Sigmoid colon (tissue), 7 donors: ENCODE data around the gene GOLGA6C. TPM values are rescaled to one million over a fixed set of nuclear protein-coding genes. Genes with fewer than 3 reads are reported as not detected.
"Not testable (repeated sequence)": the region's sequence is repeated elsewhere in the genome, so short reads cannot be mapped to it uniquely, and the experiment has no call there.

ENCODE experiments used
- DNase-seq: peaks from one replicate; pipeline ENCODE4 v3.0.0-alpha.2; 2019
- H3K27ac ChIP-seq, 4 donors: fragments of 200-600 bp; sonication (generic); one replicate each; pipeline ENCODE4 v1.5.1; 2016 to 2019; ENCODE audit warnings: mild to moderate bottlenecking in 1 of 4
- H3K27me3 ChIP-seq, 3 donors: fragments of 200-600 bp; sonication (generic); one replicate each; pipeline ENCODE4 v1.5.1; 2019; ENCODE audit warnings: mild to moderate bottlenecking in 1 of 3
- H3K36me3 ChIP-seq, 4 donors: fragments of 200-600 bp; sonication (generic); one replicate each; pipeline ENCODE4 v1.5.1; 2016 to 2019
- H3K4me1 ChIP-seq, 4 donors: fragments of 200-600 bp; sonication (generic); one replicate each; pipeline ENCODE4 v1.5.1; 2017 to 2019
- H3K4me3 ChIP-seq, 4 donors: fragments of 200-600 bp; sonication (generic); one replicate each; pipeline ENCODE4 v1.5.1; 2017 to 2019; ENCODE audit warnings: mild to moderate bottlenecking in 2 of 4, moderate library complexity in 1 of 4
- H3K9me3 ChIP-seq, 4 donors: fragments of 200-600 bp in 3 of 4; sonication (generic) in 3 of 4; one replicate each; pipeline versions ENCODE4 v1.5.1 to v1.6.1; 2013 to 2019
- EP300 ChIP-seq, 4 donors: sonication (generic); formaldehyde crosslinking; IDR thresholded peaks; one replicate each; pipeline ENCODE4 v1.6.1; 2017; ENCODE audit warnings: antibody characterized with exemption in 4 of 4
- POLR2A ChIP-seq, 2 donors: fragments of 450-650 bp; IDR thresholded peaks; one replicate each; pipeline ENCODE4 v1.6.1; 2016; ENCODE audit warnings: antibody characterized with exemption in 2 of 2, mild to moderate bottlenecking in 2 of 2, moderate library complexity in 2 of 2
- POLR2AphosphoS5 ChIP-seq, 4 donors: sonication (generic); formaldehyde crosslinking; IDR thresholded peaks; one replicate each; pipeline ENCODE4 v1.6.1; 2017; ENCODE audit warnings: antibody characterized with exemption in 4 of 4
- WGBS, 2 donors: extraction: QIAGEN DNeasy Blood & Tissue Kit; methylation state at CpG; one replicate each; pipeline ENCODE4 v1.1.7; 2013; 5-methylcytosine and 5-hydroxymethylcytosine counted together
- intact Hi-C: fragments of 100-400 bp; cut with DNase I; formaldehyde crosslinking; loops from one replicate; pipeline ENCODE4 v1.15.1; 2023
- polyA plus RNA-seq, 3 donors: library from polyadenylated mRNA; stranded (reverse); fragments of 200-250 nt; gene quantifications; one replicate each; pipeline ENCODE4 v1.2.3, GENCODE V29; 2013
- total RNA-seq, 4 donors: library from RNA; depleted of rRNA; stranded (reverse); fragments of >200 nt; gene quantifications; one replicate each; pipeline ENCODE4 v1.1.0, GENCODE V29; 2016
- TF ChIP-seq, protein P1 (sequence below), 4 experiments: fragments of 450-650 bp in 3 of 4; fragments of 200-600 bp in 1 of 4; IDR thresholded peaks; one replicate each; pipeline ENCODE4 v1.5.1; 2016 to 2019; ENCODE audit warnings: antibody characterized with exemption in 4 of 4, mild to moderate bottlenecking in 3 of 4, moderate library complexity in 2 of 4
- donor health status: healthy with polysubstance abuse.
- donor health status: Bipolar disorder and iron deficiency.
- donor health status: healthy.

The GOLGA6C gene
- total and polyA plus RNA-seq, 7 donors, result 0.33 TPM; not detected in 6

DNA sequence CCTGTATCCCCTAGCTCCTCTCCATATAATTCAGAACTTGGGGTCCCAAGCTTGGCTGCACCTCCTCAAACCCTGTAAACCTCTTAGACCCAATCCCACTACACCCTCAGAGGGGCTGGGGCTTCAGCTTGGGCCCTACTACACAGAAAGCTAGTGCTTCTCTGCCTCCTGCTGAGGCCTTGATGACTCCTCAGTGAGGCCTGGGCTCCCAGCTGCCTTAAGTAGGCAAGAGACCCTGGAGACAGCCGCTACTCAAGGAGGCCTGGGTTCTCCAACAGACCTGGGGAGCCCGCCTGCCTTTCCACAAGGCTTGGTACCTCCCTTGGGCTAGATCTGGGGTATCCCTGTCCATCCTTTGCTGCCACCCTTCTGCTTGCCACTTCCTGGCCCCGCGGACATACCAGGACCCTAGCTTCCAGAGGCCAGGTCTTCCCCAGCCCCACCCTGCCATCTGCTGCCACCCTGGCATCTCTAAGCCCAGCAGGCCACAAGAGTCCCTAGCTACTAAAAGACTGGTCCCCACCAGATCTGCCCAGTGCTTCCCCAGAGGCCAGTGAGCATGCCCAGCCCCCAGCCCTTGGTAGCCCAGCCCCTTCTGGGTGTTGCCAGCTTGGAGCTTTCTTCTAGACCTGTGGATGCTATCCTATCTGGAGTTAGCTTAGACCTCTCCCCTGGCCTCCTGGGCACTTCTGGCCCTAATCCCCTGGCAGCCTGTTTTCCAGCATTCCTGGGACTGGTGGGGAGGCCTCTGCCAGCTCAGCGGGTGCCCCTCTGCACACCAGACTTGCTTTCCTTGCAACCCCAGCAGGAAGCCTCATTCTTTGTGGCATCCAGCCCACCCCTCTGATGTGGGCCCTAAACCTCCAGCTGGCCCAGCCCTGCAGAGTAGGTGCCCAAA is 42.8 kb upstream of the GOLGA6C start:
- peaks cover 13 to 38% (median 22%) of the 10 kb centered on the region in 4 donors for H3K36me3 ChIP-seq

DNA sequence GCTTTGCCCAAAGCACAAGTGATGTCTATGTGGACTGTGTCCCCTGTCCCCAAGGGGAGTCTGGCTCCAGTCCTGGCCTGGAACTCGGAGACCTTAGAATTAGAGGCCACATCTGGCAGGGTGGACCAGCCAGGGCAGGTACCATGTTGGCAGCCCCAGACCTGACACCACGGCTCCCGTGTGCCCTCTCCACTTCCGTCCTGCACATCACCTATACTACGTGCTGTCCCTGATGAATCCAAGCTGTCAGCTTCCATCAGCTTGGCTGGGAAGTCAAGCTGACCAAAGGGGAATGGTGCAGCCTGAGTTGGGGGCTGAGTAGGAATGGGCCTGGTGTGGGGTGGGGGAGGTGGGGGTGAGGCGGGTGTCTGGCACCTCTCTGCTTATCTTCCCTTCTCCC is 41.1 kb upstream of the GOLGA6C start:
- Histone ChIP-seq H3K27me3 (no peaks in the 10 kb centered on the region), H3K36me3 (peaks cover 0 to 21% (median 7%) of the 10 kb centered on the region in 4 donors), H3K9me3 (no peaks in the 10 kb centered on the region), H3K4me3 (no peak overlapping the region), H3K27ac (no peak overlapping the region), H3K4me1 (peaks cover 0 to 3% (median under 1%) of the 10 kb centered on the region in 4 donors)
- TF ChIP-seq, protein P1, sequence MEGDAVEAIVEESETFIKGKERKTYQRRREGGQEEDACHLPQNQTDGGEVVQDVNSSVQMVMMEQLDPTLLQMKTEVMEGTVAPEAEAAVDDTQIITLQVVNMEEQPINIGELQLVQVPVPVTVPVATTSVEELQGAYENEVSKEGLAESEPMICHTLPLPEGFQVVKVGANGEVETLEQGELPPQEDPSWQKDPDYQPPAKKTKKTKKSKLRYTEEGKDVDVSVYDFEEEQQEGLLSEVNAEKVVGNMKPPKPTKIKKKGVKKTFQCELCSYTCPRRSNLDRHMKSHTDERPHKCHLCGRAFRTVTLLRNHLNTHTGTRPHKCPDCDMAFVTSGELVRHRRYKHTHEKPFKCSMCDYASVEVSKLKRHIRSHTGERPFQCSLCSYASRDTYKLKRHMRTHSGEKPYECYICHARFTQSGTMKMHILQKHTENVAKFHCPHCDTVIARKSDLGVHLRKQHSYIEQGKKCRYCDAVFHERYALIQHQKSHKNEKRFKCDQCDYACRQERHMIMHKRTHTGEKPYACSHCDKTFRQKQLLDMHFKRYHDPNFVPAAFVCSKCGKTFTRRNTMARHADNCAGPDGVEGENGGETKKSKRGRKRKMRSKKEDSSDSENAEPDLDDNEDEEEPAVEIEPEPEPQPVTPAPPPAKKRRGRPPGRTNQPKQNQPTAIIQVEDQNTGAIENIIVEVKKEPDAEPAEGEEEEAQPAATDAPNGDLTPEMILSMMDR (IDR thresholded peaks at IDR 0.05), result no peak
- TF ChIP-seq POLR2AphosphoS5 (IDR thresholded peaks at IDR 0.05), result no peak
- no peak for TF ChIP-seq EP300 (IDR thresholded peaks at IDR 0.05)
- no peak for TF ChIP-seq POLR2A (IDR thresholded peaks at IDR 0.05)
- intact Hi-C loops, result no loop called here
- 90 to 92% methylated on average over 6 of the region's 6 CpGs for WGBS, 2 donors
- DNase-seq, result no peak

More for the DNA sequence above, 42.8 kb upstream of the GOLGA6C start:
- Histone ChIP-seq H3K4me1 (peaks cover 0 to 15% (median 8%) of the 10 kb centered on the region in 4 donors), H3K4me3 (no peak overlapping the region), H3K27me3 (no peaks in the 10 kb centered on the region), H3K27ac (no peak overlapping the region), H3K9me3 (no peaks in the 10 kb centered on the region)
- TF ChIP-seq POLR2AphosphoS5 (IDR thresholded peaks at IDR 0.05) (no peak), POLR2A (IDR thresholded peaks at IDR 0.05) (no peak), EP300 (IDR thresholded peaks at IDR 0.05) (no peak)
- TF ChIP-seq, protein P1 (IDR thresholded peaks at IDR 0.05), result no peak
- intact Hi-C loops, result no loop called here
- no peak for DNase-seq
- WGBS, 2 donors, result 91 to 92% methylated on average over 5 of the region's 5 CpGs

DNA sequence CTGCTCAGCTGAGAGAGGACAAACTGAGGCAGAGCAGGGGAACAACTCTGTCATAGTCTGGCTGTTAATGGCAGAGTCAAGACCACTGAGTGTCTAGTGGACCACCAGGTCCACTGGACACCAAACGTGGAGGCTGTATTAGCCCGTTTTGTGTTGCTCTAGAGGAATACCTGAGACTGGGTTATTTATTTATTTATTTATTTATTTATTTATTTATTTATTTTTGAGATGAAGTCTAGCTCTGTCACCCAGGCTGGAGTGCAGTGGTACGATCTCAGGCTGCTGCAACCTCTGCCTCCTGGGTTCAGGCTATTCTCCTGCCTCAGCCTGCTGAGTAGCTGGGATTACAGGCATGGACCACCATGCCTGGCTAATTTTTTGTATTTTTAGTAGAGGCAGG is 40.6 kb upstream of the GOLGA6C start:
- intact Hi-C loops, H3K27ac ChIP-seq, H3K9me3 ChIP-seq, H3K4me3 ChIP-seq, H3K4me1 ChIP-seq, H3K27me3 ChIP-seq, DNase-seq: not testable (repeated sequence)
- WGBS, 2 donors, result 92 to 93% methylated on average over 3 of the region's 3 CpGs
- H3K36me3 ChIP-seq, result peaks cover 0 to 15% (median 4%) of the 10 kb centered on the region in 4 donors

DNA sequence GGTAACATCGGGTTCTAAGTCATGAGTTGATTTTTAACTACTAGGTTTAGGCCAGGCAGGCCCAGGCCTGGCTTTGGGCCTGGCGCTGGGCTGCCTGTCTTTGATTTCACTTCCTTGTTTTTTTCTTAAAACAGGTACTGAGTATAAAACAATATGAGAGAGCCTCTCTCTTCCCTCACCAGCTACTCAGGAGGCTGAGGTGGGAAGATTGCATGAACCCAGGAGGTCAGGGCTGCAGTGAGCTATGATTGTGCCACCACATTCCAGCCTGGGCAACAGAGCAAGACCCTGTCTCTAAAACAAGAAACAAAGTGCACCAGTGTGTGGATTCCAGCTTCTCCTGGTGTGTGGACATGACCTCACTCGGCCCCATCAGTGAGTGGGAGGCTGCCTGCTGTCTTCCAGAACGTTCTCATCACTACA is 38.6 kb upstream of the GOLGA6C start:
- WGBS, 2 donors, result 34 to 57% methylated on average over 4 of the region's 4 CpGs
- H3K36me3 ChIP-seq, H3K4me1 ChIP-seq, H3K27me3 ChIP-seq, DNase-seq, H3K9me3 ChIP-seq, H3K27ac ChIP-seq, H3K4me3 ChIP-seq, intact Hi-C loops: not testable (repeated sequence)

DNA sequence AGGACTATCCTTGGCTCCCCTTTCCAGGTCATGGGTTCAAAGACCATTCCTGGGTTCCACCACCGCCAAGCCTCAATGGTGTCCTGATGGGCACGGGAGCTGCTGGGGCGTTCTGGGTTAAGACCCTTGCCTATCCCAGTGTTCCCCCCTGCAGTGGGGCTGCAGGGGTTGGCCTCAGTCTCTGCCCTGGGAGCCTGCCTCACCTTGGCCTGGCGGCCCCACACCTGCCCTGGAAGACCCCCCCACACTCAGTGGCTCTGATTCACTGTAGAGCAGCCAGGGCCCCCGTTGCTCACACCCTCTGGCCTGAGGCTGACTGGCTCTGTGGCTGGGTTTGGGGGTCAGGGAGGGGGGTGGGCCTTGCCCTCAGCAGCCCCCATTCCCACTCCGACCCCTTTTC is 34.4 kb upstream of the GOLGA6C start:
- WGBS, 2 donors, result 93% methylated on average over 6 of the region's 6 CpGs

More for the DNA sequence above, 34.4 kb upstream of the GOLGA6C start:
- Histone ChIP-seq H3K4me3 (no peak overlapping the region), H3K27me3 (peaks cover 0 to 9% (median 0%) of the 10 kb centered on the region in 3 donors), H3K9me3 (no peaks in the 10 kb centered on the region), H3K27ac (no peak overlapping the region), H3K4me1 (no peaks in the 10 kb centered on the region), H3K36me3 (no peaks in the 10 kb centered on the region)
- intact Hi-C loops, result no loop called here
- no peak for TF ChIP-seq POLR2AphosphoS5 (IDR thresholded peaks at IDR 0.05)
- TF ChIP-seq, protein P1 (IDR thresholded peaks at IDR 0.05), result no peak
- no peak for TF ChIP-seq POLR2A (IDR thresholded peaks at IDR 0.05)
- no peak for TF ChIP-seq EP300 (IDR thresholded peaks at IDR 0.05)
- DNase-seq, result no peak
